ENCODE measurements around the gene SLC4A1AP.

Gene SLC4A1AP

DNA sequence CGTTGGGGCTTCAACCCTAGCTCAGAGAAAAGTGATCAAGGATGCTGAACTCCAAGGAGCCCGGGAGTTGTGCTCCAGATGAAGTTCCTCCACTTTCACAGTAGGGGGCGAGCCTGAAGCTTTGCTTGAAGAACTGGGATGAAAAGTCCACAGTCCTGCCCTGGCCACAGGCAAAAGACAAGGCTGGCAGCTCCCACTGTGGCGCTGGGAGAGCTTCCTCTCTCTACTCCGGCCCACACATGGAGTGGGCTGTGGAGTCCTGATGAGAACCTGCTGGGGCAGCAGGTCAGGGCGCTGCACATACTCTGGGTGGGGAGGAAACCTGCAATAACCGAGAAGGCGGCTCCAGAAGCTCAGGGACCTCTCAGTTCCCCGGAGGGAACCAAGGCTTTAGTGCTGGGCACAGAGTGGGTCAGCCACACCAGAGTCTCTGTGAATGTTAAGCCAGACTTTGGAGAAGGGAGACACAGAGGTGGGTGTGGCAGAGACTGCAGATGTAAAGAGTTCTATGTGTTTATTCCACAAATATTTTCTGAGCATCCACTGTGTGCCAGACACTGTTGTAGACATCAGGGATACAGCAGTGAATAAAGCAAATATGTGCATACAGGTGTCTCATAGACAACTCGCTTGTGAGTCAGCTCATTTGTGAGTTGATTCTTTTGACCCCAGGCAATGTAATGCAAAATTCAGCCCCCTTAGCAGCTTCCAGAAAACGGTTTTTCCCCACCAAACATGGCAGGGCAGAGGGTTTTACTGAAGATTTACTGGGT lies 59.9 kb downstream of the SLC4A1AP start:
- DNase-seq (ENCODE audit: low spot score) = peak; percentile 61

GRCh38 chr2:27724191-27724590 lies 60.5 kb downstream of the SLC4A1AP start:
- DNase-seq (ENCODE audit: low spot score) = no peak

DNA sequence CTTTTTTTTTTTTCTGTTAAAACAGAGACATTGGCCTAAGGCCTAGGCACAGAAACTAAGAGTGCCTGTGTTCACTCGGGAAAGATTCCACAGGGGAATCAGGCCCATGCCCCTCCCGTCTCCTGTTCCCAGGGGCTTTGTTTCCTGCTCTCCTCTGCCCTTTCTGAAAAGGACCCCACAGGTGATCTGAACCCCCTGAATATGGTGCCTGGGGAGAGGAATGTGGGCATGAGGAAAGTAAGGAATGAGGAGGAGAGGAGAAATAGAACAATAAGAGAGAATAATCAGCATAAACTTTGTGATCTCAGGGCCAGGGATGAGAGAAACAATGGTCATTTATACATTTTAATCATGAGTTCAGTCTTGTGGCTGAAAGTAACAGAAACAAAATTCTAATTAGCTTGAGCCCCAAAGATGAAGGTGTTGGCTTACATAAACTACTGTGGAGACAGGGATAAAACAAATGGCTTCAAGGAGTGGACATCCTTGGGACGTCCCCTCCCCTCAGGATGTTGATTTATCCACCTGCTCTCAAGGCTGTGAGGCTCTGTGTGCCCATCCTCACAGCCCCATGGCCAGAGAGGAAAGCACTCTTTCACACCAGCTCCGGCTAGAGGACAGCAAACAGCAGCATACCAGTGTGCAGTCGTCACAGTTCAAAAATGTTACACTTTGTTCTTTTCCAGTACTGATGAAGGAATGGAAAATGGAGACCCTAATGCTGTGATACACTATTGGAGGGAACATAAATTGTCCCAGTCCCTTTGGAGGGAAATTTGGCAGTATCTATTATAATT lies 61.4 kb downstream of the SLC4A1AP start:
- DNase-seq (ENCODE audit: low spot score) = no peak

GRCh38 chr2:27727257-27727656 lies 63.6 kb downstream of the SLC4A1AP start:
- no peak for DNase-seq (ENCODE audit: low spot score)

DNA sequence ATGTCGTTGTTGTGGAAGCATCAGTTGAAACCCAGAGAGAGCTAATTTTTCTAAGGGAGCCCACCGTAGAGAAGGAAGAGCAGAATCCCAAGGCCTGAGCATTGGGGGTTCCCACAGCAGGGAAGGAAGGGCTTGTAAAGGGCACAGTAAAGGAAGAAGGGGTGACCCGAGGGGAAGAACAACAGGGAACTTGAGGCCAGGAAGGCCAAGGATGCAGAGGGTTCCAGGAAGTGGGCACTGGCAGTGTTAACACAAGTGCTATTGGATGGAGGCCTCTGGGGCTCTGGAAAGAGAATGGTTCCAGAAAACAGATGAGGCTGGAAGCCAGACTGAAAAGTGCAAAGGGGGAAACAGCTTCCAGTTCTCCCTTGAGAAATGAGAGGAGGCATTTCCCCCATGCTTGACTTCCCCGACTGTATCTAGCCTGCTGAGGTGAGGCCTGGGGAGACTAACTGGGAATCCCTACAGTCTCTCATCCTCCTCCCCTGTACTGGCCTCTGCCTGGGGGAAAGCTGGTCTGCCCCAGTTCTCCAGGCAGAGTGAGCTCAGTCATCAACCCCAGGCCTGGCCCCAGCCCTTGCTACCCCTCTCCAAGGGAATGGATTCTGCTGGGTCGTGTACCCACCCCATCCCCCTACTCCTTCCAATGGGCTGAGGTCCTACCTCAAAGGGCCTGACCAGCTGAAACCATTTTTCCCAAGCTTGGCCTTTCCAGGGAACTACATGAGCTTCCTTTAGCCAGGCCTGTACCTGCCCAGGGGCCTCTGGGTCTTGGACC lies 64.6 kb downstream of the SLC4A1AP start:
- DNase-seq (ENCODE audit: low spot score) = no peak

DNA sequence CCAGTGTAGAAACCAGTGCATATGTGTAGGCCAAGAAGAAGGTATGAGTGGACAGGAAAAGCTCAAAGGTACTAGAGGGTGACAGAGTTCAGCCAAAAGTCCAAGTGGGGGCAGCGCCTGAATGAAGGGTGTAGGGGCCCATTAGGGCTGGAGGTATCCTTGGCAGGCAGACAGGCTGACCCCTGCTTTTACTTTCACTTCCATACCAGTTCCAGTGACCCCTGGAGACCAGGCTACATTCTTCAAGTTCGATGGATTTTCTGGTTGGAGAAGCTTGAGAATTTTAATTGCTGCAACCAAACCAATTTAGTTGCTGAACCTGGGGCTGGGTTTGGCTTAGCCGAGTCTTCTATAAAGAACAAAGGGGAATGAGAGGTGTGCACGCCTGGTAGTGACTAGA lies 65.5 kb downstream of the SLC4A1AP start:
- DNase-seq (ENCODE audit: low spot score) = no peak

GRCh38 chr2:27729614-27730013 lies 65.9 kb downstream of the SLC4A1AP start:
- no peak for DNase-seq (ENCODE audit: low spot score)

DNA sequence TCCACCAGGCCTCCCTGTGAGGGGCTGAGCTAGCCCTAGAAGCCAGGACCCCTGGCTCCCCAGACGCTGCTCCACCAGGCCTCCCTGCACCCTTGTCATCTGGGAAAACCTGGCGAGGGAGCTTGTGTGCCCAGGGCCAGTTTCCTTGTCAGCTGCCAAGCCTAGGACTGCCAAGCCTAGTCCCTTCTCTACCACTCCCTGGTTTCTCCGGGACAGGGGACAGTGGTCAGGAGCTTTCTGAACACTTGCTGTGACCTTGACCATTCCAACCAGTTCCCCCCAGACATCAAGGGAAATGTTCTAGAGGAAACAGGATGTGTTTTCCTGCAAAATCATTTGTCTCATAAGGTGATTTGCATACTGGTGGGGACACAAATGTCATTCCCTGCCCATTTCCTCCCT lies 66.6 kb downstream of the SLC4A1AP start:
- DNase-seq (ENCODE audit: low spot score) = no peak

GRCh38 chr2:27730980-27731691 lies 67.4 kb downstream of the SLC4A1AP start:
- DNase-seq (ENCODE audit: low spot score) = no peak

- no peak for DNase-seq (ENCODE audit: low spot score)
These were observed 70.6 kb downstream of the SLC4A1AP start for GRCh38 chr2:27734305-27734704.

GRCh38 chr2:27735263-27735904 lies 71.7 kb downstream of the SLC4A1AP start:
- no peak for DNase-seq (ENCODE audit: low spot score)

GRCh38 chr2:27736031-27736889 lies 72.6 kb downstream of the SLC4A1AP start:
- no peak for DNase-seq (ENCODE audit: low spot score)

DNA sequence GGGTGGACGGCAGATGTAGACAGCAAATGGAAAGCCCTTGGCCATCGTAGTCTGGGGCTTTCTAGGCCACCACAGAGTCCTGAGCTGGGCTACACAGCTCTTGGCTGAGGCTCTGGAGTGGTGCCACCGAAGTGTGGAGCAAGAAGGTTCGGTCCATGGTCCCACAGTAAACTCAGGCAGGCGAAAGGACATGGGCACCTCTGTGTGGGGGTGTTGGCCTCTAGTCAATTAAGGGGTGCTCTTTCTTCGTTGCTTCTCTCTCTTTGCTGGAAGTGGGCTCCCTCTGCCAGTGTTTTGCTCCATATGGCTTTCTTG lies 73.2 kb downstream of the SLC4A1AP start:
- no peak for DNase-seq (ENCODE audit: low spot score)

GRCh38 chr2:27737676-27738348 lies 74.1 kb downstream of the SLC4A1AP start:
- peak; percentile 68 for DNase-seq (ENCODE audit: low spot score)

DNA sequence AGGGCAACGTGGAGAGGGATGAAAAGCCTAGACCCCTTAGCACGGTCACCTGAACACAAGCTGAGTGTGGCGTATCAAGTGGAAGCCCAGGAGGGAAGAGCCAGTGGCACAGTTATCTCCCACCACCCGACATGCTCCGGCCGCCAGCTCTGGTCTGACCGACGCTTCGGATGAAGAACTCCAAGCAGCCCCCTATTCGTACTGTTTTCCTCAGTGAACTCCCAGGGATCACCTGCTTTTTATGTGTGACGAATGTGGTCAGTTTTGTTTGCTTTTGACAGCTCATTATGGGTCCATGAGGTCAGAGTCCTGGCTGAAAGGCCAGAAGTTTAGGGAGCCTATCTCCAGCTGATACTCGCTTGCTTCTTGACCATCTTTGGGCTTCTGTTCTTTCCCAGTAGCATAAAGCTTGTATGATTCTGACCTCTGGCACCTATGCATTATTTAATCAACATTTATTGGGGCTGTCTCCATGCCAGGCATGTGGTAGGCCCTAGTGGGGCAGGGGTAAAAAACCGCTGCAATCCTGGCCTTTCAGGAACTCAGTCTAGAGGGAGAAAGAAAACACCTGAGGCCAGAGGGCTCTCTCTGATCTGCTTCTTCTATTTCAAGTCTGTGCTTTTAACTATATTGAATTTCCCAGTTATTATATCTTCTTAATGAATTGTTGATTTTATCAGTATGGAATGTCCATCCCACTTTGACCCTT lies 74.8 kb downstream of the SLC4A1AP start:
- no peak for DNase-seq (ENCODE audit: low spot score)

GRCh38 chr2:27739058-27739373 lies 75.3 kb downstream of the SLC4A1AP start:
- DNase-seq (ENCODE audit: low spot score) = no peak

DNA sequence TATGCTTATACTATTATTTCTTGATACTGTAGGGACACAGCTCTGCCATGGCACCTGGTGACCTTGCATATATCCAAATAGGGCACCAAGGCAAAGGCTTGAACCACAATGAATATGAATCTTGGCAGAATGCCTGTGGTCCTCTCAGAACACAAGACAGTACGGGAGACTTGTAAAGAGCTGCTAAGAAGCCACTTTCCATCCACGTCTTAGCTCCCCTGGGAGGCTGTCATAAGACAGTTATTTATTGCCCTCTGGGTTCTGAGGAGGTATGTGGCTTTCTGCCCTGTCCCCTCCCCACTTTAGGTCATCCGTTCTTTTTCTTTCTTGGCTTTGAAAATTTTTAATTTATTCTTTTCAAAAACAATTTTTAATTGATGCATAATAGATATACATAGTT lies 78.0 kb downstream of the SLC4A1AP start:
- no peak for DNase-seq (ENCODE audit: low spot score)

GRCh38 chr2:27742571-27742970 lies 78.9 kb downstream of the SLC4A1AP start:
- no peak for DNase-seq (ENCODE audit: low spot score)
